PFSK-1 (cell line): ENCODE measurements around the gene HOMER2.

Experiments
- SIN3A ChIP-seq: IDR thresholded peaks from 2 replicates; pipeline ENCODE4 v1.6.1; 2012; ENCODE audit warnings: mild to moderate bottlenecking, low read length, moderate library complexity, borderline replicate concordance; ENCODE audit not compliant: insufficient read depth
- TAF1 ChIP-seq: IDR thresholded peaks from 2 replicates; pipeline ENCODE4 v1.6.1; 2012; ENCODE audit warnings: low read length, control low read depth, borderline replicate concordance; ENCODE audit not compliant: insufficient read depth

- TF ChIP-seq SIN3A (no peak), TAF1 (no peak)
These were observed 17.7 kb upstream of the HOMER2 start for GRCh38 chr15:82970078-82970686.
